CD4-positive, alpha-beta memory T cell (primary cell): ENCODE data around the gene DUSP2. TPM values are rescaled to one million over a fixed set of nuclear protein-coding genes. Genes with fewer than 3 reads are reported as not detected.
A peak's percentile ranks its signal among the peaks of the same experiment; 100 is the strongest.

ENCODE experiments used
- CTCF ChIA-PET: fragments of 350-600 bp; sonication (Branson Sonifier 250); formaldehyde crosslinking; loops from one replicate; lab custom pipeline; 2021; ENCODE audit warnings: inconsistent platforms; ENCODE audit not compliant: partially characterized antibody; lab: Charles Lee
- POLR2A ChIA-PET: fragments of 350-600 bp; sonication (Branson Sonifier 250); formaldehyde crosslinking; loops from one replicate; lab custom pipeline; 2021; ENCODE audit not compliant: partially characterized antibody; lab: Charles Lee
- DNase-seq, 5 donors: peaks; one replicate each; pipeline versions ENCODE4 v3.0.0 to v3.0.0-alpha.2; 2020 to 2022; ENCODE audit warnings: mixed read lengths in 1 of 5
- H3K27ac ChIP-seq: one replicate; pipeline ENCODE4 v1.7.0; 2013; ENCODE audit warnings: low read depth, low read length
- H3K27me3 ChIP-seq: 2 replicates; pipeline ENCODE4 v1.7.0; 2013; ENCODE audit warnings: mild to moderate bottlenecking, low read length, moderate library complexity; ENCODE audit not compliant: insufficient read depth
- H3K36me3 ChIP-seq: 2 replicates; pipeline ENCODE4 v1.7.0; 2013; ENCODE audit warnings: mild to moderate bottlenecking, low read length, moderate library complexity; ENCODE audit not compliant: insufficient read depth
- H3K4me1 ChIP-seq: 2 replicates; pipeline ENCODE4 v1.7.0; 2013; ENCODE audit warnings: mild to moderate bottlenecking, low read length, moderate library complexity; ENCODE audit not compliant: insufficient read depth
- H3K4me3 ChIP-seq, 2 donors: one replicate each; pipeline ENCODE4 v1.7.0; 2013; ENCODE audit warnings: low read length in 2 of 2, mild to moderate bottlenecking in 1 of 2
- H3K9me3 ChIP-seq, 2 donors: one replicate each; pipeline ENCODE4 v1.7.0; 2013; ENCODE audit warnings: low read length in 2 of 2, control low read depth in 1 of 2; ENCODE audit not compliant: control insufficient read depth in 1 of 2
- H3K27ac Mint-ChIP-seq, 7 donors: one replicate each; pipeline ENCODE4 v1.8.0; 2020 to 2021; ENCODE audit warnings: mixed read lengths in 7 of 7, mild to moderate bottlenecking in 6 of 7, inconsistent platforms in 3 of 7, moderate library complexity in 3 of 7
- H3K27me3 Mint-ChIP-seq, 2 donors: one replicate each; pipeline ENCODE4 v1.8.0; 2020 to 2021; ENCODE audit warnings: mixed read lengths in 2 of 2
- H3K36me3 Mint-ChIP-seq, 2 donors: one replicate each; pipeline ENCODE4 v1.8.0; 2020 to 2021; ENCODE audit warnings: mixed read lengths in 2 of 2, inconsistent platforms in 1 of 2, mild to moderate bottlenecking in 1 of 2
- H3K4me1 Mint-ChIP-seq, 4 donors: one replicate each; pipeline ENCODE4 v1.8.0; 2020 to 2021; ENCODE audit warnings: mixed read lengths in 4 of 4, mild to moderate bottlenecking in 1 of 4
- H3K4me3 Mint-ChIP-seq, 8 donors: one replicate each; pipeline ENCODE4 v1.8.0; 2020 to 2021; ENCODE audit warnings: mixed read lengths in 8 of 8, mild to moderate bottlenecking in 7 of 8, moderate library complexity in 6 of 8, inconsistent platforms in 3 of 8
- H3K9me3 Mint-ChIP-seq, 8 donors: one replicate each; pipeline ENCODE4 v1.8.0; 2020 to 2021; ENCODE audit warnings: mixed read lengths in 8 of 8, mild to moderate bottlenecking in 5 of 8, inconsistent platforms in 3 of 8, moderate library complexity in 1 of 8
- intact Hi-C: fragments of 100-400 bp; cut with micrococcal nuclease; formaldehyde crosslinking; loops from one replicate; pipeline ENCODE4 v1.15.1; 2023
- polyA plus RNA-seq, 2 donors: library from polyadenylated mRNA; unstranded; fragments of 300-500 nt; fragmentation: Illumina TruSeq; gene quantifications; one replicate each; pipeline ENCODE4 v1.2.3, GENCODE V29; 2021
- total RNA-seq, 2 experiments: library from RNA; stranded (reverse); gene quantifications; one replicate each; pipeline ENCODE4 v1.2.3, GENCODE V29; 2021

The DUSP2 gene
- total and polyA plus RNA-seq, 4 experiments from 2014 or later: 33.4 to 303 (median 41.4) TPM

DNA sequence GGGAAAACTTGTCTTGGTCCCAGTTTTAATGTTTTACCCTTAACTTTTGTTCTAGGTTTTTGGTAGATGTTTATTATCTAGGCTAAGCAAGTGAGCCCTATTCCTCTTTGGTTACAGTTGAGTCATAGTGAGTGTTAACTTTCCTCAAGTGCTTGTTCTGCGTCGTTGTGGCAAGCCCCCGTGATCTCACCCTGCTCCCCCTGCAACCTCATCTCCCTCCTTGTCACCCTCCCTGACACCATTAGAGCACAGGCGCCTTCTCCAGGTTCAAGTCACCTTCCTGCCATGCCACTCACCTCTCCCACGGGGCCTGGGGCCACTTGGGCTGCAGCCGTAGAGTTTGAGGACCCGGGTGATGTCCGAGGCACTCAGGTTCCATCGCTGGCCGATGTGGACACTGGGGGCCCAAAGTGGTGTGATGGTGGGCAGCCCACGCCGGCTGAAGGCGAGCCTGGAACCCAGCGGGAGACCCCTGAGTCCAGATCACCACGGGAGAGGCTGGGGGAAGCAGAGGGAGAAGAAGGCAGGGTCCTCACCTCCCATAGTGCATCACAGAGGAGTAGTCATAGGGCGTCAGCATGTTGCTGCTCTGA lies 15.6 kb downstream of the DUSP2 start:
- Mint-ChIP-seq H3K27me3 (peaks cover 1 to 3% of the 10 kb centered on the region in 2 donors), H3K27ac (peak overlapping the region in 1 of 7 donors; percentile 73), H3K9me3 (no peaks in the 10 kb centered on the region), H3K4me1 (peaks cover 0 to 11% (median 3%) of the 10 kb centered on the region in 4 donors), H3K4me3 (no peak overlapping the region), H3K36me3 (peaks cover 20 to 34% of the 10 kb centered on the region in 2 donors)
- Histone ChIP-seq H3K4me3 (no peak overlapping the region), H3K36me3 (no peaks in the 10 kb centered on the region), H3K4me1 (no peaks in the 10 kb centered on the region), H3K27me3 (no peaks in the 10 kb centered on the region), H3K9me3 (no peaks in the 10 kb centered on the region), H3K27ac (no peak overlapping the region)
- intact Hi-C loops: no loop called here
- CTCF ChIA-PET: interaction anchor here (2.4 kb wide), 1 partner anchor 45 kb away, joined by 11 read pairs; no protein-coding TSS in a partner anchor
- POLR2A ChIA-PET: no interaction called here
- DNase-seq: peak in 1 of 5 donors; percentile 31

DNA sequence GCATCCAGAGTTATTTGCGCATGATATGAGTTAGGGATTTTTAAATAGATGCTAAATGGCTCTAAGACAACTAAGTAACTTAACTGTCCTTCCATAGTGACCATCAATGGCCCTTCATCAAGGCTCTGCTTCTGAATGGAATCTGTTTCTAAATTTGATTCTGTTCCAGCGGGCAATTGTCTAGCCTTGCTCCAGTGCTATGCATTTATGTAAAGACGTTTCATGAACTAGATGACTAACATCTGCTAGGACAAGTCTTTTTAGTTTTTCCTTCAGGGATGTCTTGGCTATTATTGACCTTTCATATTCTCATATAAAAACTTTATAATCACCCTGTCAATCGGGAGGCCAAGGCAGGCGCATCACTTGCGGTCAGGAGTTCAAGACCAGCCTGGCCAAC lies 16.8 kb downstream of the DUSP2 start:
- DNase-seq: no peak
- Histone ChIP-seq H3K36me3 (no peaks in the 10 kb centered on the region), H3K27ac (no peak overlapping the region), H3K27me3 (no peaks in the 10 kb centered on the region), H3K4me1 (no peaks in the 10 kb centered on the region), H3K9me3 (no peaks in the 10 kb centered on the region), H3K4me3 (no peak overlapping the region)
- H3K4me1 Mint-ChIP-seq: peaks cover 0 to 11% (median 3%) of the 10 kb centered on the region in 4 donors
- ChIA-PET POLR2A (no interaction called here), CTCF (interaction anchor here (1.0 kb wide), 1 partner anchor 11 kb away, joined by 4 read pairs; no protein-coding TSS in a partner anchor)
- H3K4me3 Mint-ChIP-seq: no peak overlapping the region
- peaks cover 1 to 6% of the 10 kb centered on the region in 2 donors for H3K27me3 Mint-ChIP-seq
- intact Hi-C loops: no loop called here
- H3K9me3 Mint-ChIP-seq: no peaks in the 10 kb centered on the region
- peak overlapping the region in 1 of 7 donors; percentile 59 for H3K27ac Mint-ChIP-seq
- peaks cover 21 to 36% of the 10 kb centered on the region in 2 donors for H3K36me3 Mint-ChIP-seq

DNA sequence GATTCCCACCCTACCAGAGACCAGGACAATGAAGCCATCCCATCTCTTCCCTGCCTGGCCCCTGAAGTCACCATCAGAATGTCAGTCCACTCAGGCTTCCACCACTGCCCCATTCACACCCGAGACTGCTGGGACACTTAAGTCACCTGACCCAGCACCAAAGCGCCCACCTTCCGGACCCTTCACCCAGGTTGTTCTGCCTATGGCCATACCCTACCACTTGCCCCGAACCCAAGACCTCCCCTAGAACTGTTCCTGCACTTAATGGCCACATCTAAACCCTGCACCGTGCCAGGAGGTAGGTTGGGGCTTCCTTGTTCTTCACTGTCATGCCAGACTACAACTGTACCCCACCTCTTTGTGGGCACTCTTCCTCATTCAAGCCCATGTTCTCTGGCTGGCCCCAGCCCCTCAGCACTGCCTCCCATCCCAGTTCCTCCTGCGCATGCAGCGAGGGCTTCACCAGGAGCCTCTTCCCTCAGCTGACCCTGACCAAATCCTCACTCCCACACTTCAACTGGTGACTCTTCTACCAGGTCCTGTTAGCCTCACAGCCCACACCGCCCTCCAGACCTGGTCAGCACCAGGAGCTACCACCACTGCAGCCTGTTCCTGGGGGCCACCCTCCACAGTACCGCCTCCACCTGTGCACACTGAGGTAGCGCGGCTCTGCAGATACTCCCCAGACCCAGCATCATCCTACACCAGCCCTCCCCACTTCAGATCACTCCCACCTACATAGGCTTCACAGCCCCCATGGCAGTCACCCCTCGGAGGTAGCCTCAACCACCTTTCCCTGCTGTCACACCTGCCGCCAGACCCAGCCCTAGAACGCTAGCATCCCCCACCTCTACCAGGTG lies 20.6 kb downstream of the DUSP2 start:
- peak in 1 of 5 donors; percentile 32 for DNase-seq
- H3K36me3 ChIP-seq: no peaks in the 10 kb centered on the region
- intact Hi-C loops: no loop called here
- no peaks in the 10 kb centered on the region for H3K4me1 ChIP-seq
- Mint-ChIP-seq H3K27ac (peak overlapping the region in 1 of 7 donors; percentile 72), H3K9me3 (no peaks in the 10 kb centered on the region), H3K36me3 (peaks cover 21 to 23% of the 10 kb centered on the region in 2 donors), H3K4me3 (peak overlapping the region in 1 of 8 donors; percentile 40), H3K4me1 (peaks cover 0 to 10% (median 0%) of the 10 kb centered on the region in 4 donors), H3K27me3 (peaks cover 20 to 25% of the 10 kb centered on the region in 2 donors)
- POLR2A ChIA-PET: no interaction called here
- H3K27me3 ChIP-seq: no peaks in the 10 kb centered on the region
- H3K27ac ChIP-seq: no peak overlapping the region
- CTCF ChIA-PET: interaction anchor here (0.7 to 1.0 kb wide), 2 partner anchors 50 to 102 kb away, joined by 3 read pairs; no protein-coding TSS in a partner anchor
- H3K9me3 ChIP-seq: no peaks in the 10 kb centered on the region
- H3K4me3 ChIP-seq: no peak overlapping the region

DNA sequence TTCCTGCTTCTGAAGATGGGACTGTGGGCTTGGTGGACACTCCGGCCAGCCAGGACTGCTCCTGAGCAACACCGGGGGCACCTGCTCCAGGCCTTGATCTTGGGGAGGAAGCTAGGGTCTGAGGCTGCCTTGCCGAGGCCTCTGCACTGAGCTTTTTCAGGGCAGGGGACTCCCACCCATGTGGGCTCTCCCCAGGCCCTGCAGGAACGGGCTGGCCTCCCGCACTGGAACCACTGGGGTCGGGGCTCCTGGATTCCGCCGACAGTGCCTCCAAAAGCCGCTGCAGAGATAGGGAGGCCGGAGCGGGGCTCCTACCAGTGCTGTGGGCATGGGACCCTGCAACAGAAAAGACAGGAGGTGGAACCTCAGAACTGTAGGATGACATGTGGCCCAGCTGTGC lies 21.3 kb downstream of the DUSP2 start:
- Mint-ChIP-seq H3K36me3 (peaks cover 19 to 21% of the 10 kb centered on the region in 2 donors), H3K4me3 (no peak overlapping the region), H3K27ac (no peak overlapping the region), H3K27me3 (peaks cover 25 to 31% of the 10 kb centered on the region in 2 donors), H3K4me1 (peaks cover 0 to 15% (median 0%) of the 10 kb centered on the region in 4 donors), H3K9me3 (no peaks in the 10 kb centered on the region)
- Histone ChIP-seq H3K9me3 (no peaks in the 10 kb centered on the region), H3K27me3 (no peaks in the 10 kb centered on the region), H3K27ac (no peak overlapping the region), H3K4me3 (no peak overlapping the region), H3K4me1 (no peaks in the 10 kb centered on the region), H3K36me3 (no peaks in the 10 kb centered on the region)
- intact Hi-C loops: no loop called here
- POLR2A ChIA-PET: no interaction called here
- CTCF ChIA-PET: interaction anchor here (0.7 to 1.1 kb wide), 3 partner anchors 15 to 101 kb away, joined by 3 read pairs; no protein-coding TSS in a partner anchor
- DNase-seq: no peak

DNA sequence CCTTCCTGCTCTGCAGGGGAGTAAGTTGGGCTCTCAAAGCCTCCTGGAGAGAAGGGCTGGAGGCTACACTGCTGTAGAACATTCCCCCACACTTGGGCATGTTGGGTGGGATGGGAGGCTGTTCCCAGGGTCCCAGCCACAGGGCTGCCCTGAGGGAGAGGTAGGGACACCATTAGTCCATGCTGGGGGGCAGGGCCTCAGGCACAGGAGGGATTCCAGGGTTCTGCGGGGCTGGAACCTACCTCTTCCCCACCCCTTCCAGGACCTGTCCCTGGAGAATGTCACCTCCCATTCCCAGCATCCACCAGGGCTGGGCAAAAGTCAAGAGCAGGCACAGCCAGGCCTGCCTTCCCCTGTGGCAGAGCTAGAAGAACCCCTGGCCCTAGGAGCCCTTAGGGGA lies 21.9 kb downstream of the DUSP2 start:
- Histone ChIP-seq H3K4me3 (no peak overlapping the region), H3K4me1 (no peaks in the 10 kb centered on the region), H3K9me3 (no peaks in the 10 kb centered on the region), H3K27ac (no peak overlapping the region), H3K36me3 (no peaks in the 10 kb centered on the region), H3K27me3 (no peaks in the 10 kb centered on the region)
- Mint-ChIP-seq H3K4me3 (no peak overlapping the region), H3K4me1 (peaks cover 0 to 18% (median under 1%) of the 10 kb centered on the region in 4 donors), H3K36me3 (peaks cover 19 to 21% of the 10 kb centered on the region in 2 donors), H3K27me3 (peaks cover 27 to 32% of the 10 kb centered on the region in 2 donors), H3K9me3 (no peaks in the 10 kb centered on the region), H3K27ac (no peak overlapping the region)
- ChIA-PET CTCF (interaction anchor here (1.0 to 1.1 kb wide), 2 partner anchors 16 to 101 kb away, joined by 3 read pairs; no protein-coding TSS in a partner anchor), POLR2A (interaction anchor here (1.6 kb wide), 1 partner anchor 14 kb away, joined by 3 read pairs; no protein-coding TSS in a partner anchor)
- no peak for DNase-seq
- intact Hi-C loops: no loop called here

DNA sequence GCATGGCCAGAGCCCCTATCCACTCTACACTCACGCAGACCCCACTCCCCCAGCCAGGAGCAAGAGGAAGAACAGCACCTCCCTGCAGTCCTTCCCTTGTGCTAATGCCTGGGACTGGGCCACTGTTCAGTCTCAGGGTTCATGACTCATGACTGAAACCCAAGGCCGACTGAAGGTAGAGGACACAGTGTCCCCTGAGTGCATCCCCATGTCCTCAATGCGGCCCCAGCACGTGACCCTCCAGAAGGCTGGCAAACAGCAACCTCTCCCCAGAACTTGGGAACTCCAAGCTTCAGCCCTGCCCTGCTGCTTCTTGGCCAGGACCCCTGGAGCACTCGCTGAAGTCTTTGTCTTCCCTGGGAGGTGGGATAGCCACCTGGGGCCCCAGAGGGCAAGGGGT lies 22.8 kb downstream of the DUSP2 start:
- H3K9me3 Mint-ChIP-seq: no peaks in the 10 kb centered on the region
- H3K36me3 Mint-ChIP-seq: peaks cover 19 to 21% of the 10 kb centered on the region in 2 donors
- Histone ChIP-seq H3K27ac (no peak overlapping the region), H3K4me1 (peaks cover 2% of the 10 kb centered on the region), H3K4me3 (no peak overlapping the region), H3K36me3 (no peaks in the 10 kb centered on the region), H3K27me3 (no peaks in the 10 kb centered on the region), H3K9me3 (no peaks in the 10 kb centered on the region)
- POLR2A ChIA-PET: interaction anchor here (1.6 kb wide), 1 partner anchor 15 kb away, joined by 3 read pairs; no protein-coding TSS in a partner anchor
- H3K27ac Mint-ChIP-seq: peak overlapping the region in 1 of 7 donors; percentile 21
- CTCF ChIA-PET: no interaction called here
- H3K4me1 Mint-ChIP-seq: peaks cover 0 to 22% (median 5%) of the 10 kb centered on the region in 4 donors
- H3K27me3 Mint-ChIP-seq: peaks cover 27 to 32% of the 10 kb centered on the region in 2 donors
- intact Hi-C loops: no loop called here
- peak in 1 of 5 donors; percentile 32 for DNase-seq
- no peak overlapping the region for H3K4me3 Mint-ChIP-seq

DNA sequence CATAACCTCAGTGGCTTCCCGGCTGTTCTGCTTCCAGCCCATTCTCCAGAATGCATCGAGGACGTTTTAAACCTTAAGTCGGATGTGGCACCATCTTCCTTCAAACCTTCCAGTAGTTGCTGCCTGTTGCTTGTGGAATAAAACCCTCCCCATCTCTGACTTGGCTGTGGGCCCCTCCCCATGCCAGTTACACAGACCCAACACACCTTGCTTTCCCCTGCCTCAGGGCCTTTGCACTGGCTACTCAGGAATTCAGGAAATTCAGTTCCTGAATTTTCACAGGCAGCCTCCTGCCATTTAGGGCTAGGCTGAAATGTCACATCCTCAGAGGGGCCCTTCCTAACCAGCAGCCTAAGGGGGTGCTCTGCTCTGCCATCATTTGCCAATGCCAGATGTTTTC lies 23.8 kb downstream of the DUSP2 start:
- Mint-ChIP-seq H3K9me3 (no peaks in the 10 kb centered on the region), H3K4me3 (no peak overlapping the region), H3K36me3 (peaks cover 12 to 16% of the 10 kb centered on the region in 2 donors), H3K4me1 (peaks cover 0 to 26% (median 7%) of the 10 kb centered on the region in 4 donors), H3K27me3 (peaks cover 27 to 32% of the 10 kb centered on the region in 2 donors), H3K27ac (peak overlapping the region in 2 of 7 donors; percentile 58 to 74)
- no peaks in the 10 kb centered on the region for H3K27me3 ChIP-seq
- no peaks in the 10 kb centered on the region for H3K9me3 ChIP-seq
- intact Hi-C loops: no loop called here
- H3K4me1 ChIP-seq: peaks cover 6% of the 10 kb centered on the region
- no peak overlapping the region for H3K27ac ChIP-seq
- DNase-seq: no peak
- H3K4me3 ChIP-seq: no peak overlapping the region
- ChIA-PET CTCF (no interaction called here), POLR2A (no interaction called here)
- no peaks in the 10 kb centered on the region for H3K36me3 ChIP-seq
